DOHH2 (cell line): ENCODE results near the gene CUBN.

Experiments used
- H3F3A ChIP-seq: fragments of 200-600 bp; sonication (generic), shearing (Covaris generic); 2 replicates; pipeline ENCODE4 v1.6.0; 2016; ENCODE audit warnings: antibody characterized with exemption, mild to moderate bottlenecking; ENCODE audit not compliant: control insufficient read depth, insufficient read depth
- H3K27ac ChIP-seq: fragments of 200-600 bp; sonication (generic); 2 replicates; pipeline ENCODE4 v1.5.1; 2014; ENCODE audit warnings: low read depth, mild to moderate bottlenecking, low read length, moderate library complexity
- H3K27me3 ChIP-seq: fragments of 200-600 bp; sonication (generic); 2 replicates; pipeline ENCODE4 v1.6.1; 2014; ENCODE audit warnings: mild to moderate bottlenecking, low read length, mixed read lengths; ENCODE audit not compliant: control insufficient read depth
- H3K36me3 ChIP-seq: fragments of 200-600 bp; sonication (generic); 2 replicates; pipeline ENCODE4 v1.6.1; 2014; ENCODE audit warnings: mild to moderate bottlenecking, low read length, moderate library complexity, mixed read lengths; ENCODE audit not compliant: control insufficient read depth
- H3K4me1 ChIP-seq: fragments of 200-600 bp; sonication (generic); 2 replicates; pipeline ENCODE4 v1.6.1; 2014; ENCODE audit warnings: mild to moderate bottlenecking, low read length, mixed read lengths; ENCODE audit not compliant: control insufficient read depth
- H3K4me2 ChIP-seq: fragments of 200-600 bp; sonication (generic); 2 replicates; pipeline ENCODE4 v1.6.0; 2014; ENCODE audit warnings: mild to moderate bottlenecking, low read length, moderate library complexity
- H3K4me3 ChIP-seq: fragments of 200-600 bp; sonication (generic); 2 replicates; pipeline ENCODE4 v1.5.1; 2014; ENCODE audit warnings: mild to moderate bottlenecking, low read length, mixed read lengths
- H3K79me2 ChIP-seq: fragments of 200-600 bp; sonication (generic); 2 replicates; pipeline ENCODE4 v1.6.1; 2014; ENCODE audit warnings: mild to moderate bottlenecking, low read length, mixed read lengths; ENCODE audit not compliant: control insufficient read depth
- H3K9me2 ChIP-seq: fragments of 200-600 bp; sonication (generic); replicated peaks from 2 replicates; pipeline ENCODE4 v1.6.1; 2014; ENCODE audit warnings: mild to moderate bottlenecking, low read length, mixed read lengths; ENCODE audit not compliant: control insufficient read depth
- H3K9me3 ChIP-seq: fragments of 200-600 bp; sonication (generic); 2 replicates; pipeline ENCODE4 v1.6.1; 2014; ENCODE audit warnings: antibody characterized with exemption, low read length, mixed read lengths; ENCODE audit not compliant: control insufficient read depth, insufficient read depth
- H4K20me1 ChIP-seq: fragments of 200-600 bp; sonication (generic); 2 replicates; pipeline ENCODE4 v1.6.0; 2014; ENCODE audit warnings: low read depth, mild to moderate bottlenecking, antibody characterized with exemption, low read length, moderate library complexity; ENCODE audit not compliant: control insufficient read depth, insufficient read depth
- CTCF ChIP-seq: fragments of 200-600 bp; sonication (generic); IDR thresholded peaks from one replicate; pipeline ENCODE4 v1.5.1; 2014; ENCODE audit warnings: antibody characterized with exemption, mild to moderate bottlenecking, low read depth, low read length; ENCODE audit not compliant: poor library complexity, severe bottlenecking
- EZH2phosphoT487 ChIP-seq: fragments of 200-600 bp; sonication (generic); IDR thresholded peaks from 2 replicates; pipeline ENCODE4 v1.6.1; 2017; ENCODE audit warnings: borderline replicate concordance, mild to moderate bottlenecking, antibody characterized with exemption, low read length, moderate library complexity, mixed read lengths

The CUBN gene

GRCh38 chr10:17101910-17102266 lies 27.7 kb downstream of the CUBN start:
- H4K20me1 ChIP-seq, result no peaks in the 10 kb centered on the region
- H3K9me2 ChIP-seq, result no peaks in the 10 kb centered on the region
- H3K27me3 ChIP-seq, result no peaks in the 10 kb centered on the region
- H3K9me3 ChIP-seq, result no peaks in the 10 kb centered on the region
- no peak overlapping the region for H3K27ac ChIP-seq
- H3K36me3 ChIP-seq, result no peaks in the 10 kb centered on the region
- no peaks in the 10 kb centered on the region for H3K79me2 ChIP-seq
- no peaks in the 10 kb centered on the region for H3F3A ChIP-seq
- H3K4me2 ChIP-seq, result no peak overlapping the region
- TF ChIP-seq EZH2phosphoT487 (no peak), CTCF (no peak)
- H3K4me1 ChIP-seq, result no peaks in the 10 kb centered on the region
- H3K4me3 ChIP-seq, result no peak overlapping the region

GRCh38 chr10:17101257-17101909 lies 28.2 kb downstream of the CUBN start:
- Histone ChIP-seq H3K4me2 (no peak overlapping the region), H3F3A (no peaks in the 10 kb centered on the region), H3K9me3 (no peaks in the 10 kb centered on the region), H3K9me2 (no peaks in the 10 kb centered on the region), H3K4me3 (no peak overlapping the region), H3K27me3 (no peaks in the 10 kb centered on the region), H3K36me3 (no peaks in the 10 kb centered on the region), H3K4me1 (no peaks in the 10 kb centered on the region), H4K20me1 (no peaks in the 10 kb centered on the region), H3K79me2 (no peaks in the 10 kb centered on the region), H3K27ac (no peak overlapping the region)
- no peak for TF ChIP-seq CTCF
- TF ChIP-seq EZH2phosphoT487, result no peak

GRCh38 chr10:17100586-17100985 lies 29.0 kb downstream of the CUBN start:
- TF ChIP-seq CTCF (no peak), EZH2phosphoT487 (no peak)
- H3K4me1 ChIP-seq, result no peaks in the 10 kb centered on the region
- no peaks in the 10 kb centered on the region for H3K79me2 ChIP-seq
- H3K4me2 ChIP-seq, result no peak overlapping the region
- no peaks in the 10 kb centered on the region for H3K36me3 ChIP-seq
- no peaks in the 10 kb centered on the region for H3K27me3 ChIP-seq
- H3K4me3 ChIP-seq, result no peak overlapping the region
- no peaks in the 10 kb centered on the region for H3K9me3 ChIP-seq
- no peaks in the 10 kb centered on the region for H3F3A ChIP-seq
- no peaks in the 10 kb centered on the region for H4K20me1 ChIP-seq
- H3K9me2 ChIP-seq, result no peaks in the 10 kb centered on the region
- no peak overlapping the region for H3K27ac ChIP-seq

- Histone ChIP-seq H3K4me2 (no peak overlapping the region), H3K27ac (no peak overlapping the region), H3K4me1 (no peaks in the 10 kb centered on the region), H3K4me3 (no peak overlapping the region), H3F3A (no peaks in the 10 kb centered on the region), H4K20me1 (no peaks in the 10 kb centered on the region), H3K36me3 (no peaks in the 10 kb centered on the region), H3K27me3 (no peaks in the 10 kb centered on the region), H3K79me2 (no peaks in the 10 kb centered on the region), H3K9me3 (peaks cover 3% of the 10 kb centered on the region; the same call in 1 of the 2 replicates), H3K9me2 (no peaks in the 10 kb centered on the region)
- TF ChIP-seq EZH2phosphoT487 (no peak), CTCF (no peak)
Measured at GRCh38 chr10:17098012-17098411, 31.6 kb downstream of the CUBN start.
